Transverse colon (tissue), 4 donors: ENCODE measurements around the gene MEIS3.

Experiments
- CTCF ChIP-seq, 5 experiments: fragments of 200-600 bp in 3 of 5; fragments of 450-650 bp in 2 of 5; sonication (generic) in 3 of 5; IDR thresholded peaks; 1 replicate in 2 of 5; 2 replicates in 3 of 5; pipeline ENCODE4 v1.5.1; 2016 to 2017; ENCODE audit warnings: antibody characterized with exemption in 5 of 5, inconsistent platforms in 3 of 5, mild to moderate bottlenecking in 2 of 5, moderate library complexity in 1 of 5
- EP300 ChIP-seq: sonication (generic); formaldehyde crosslinking; IDR thresholded peaks from one replicate; pipeline ENCODE4 v1.6.1; 2017; ENCODE audit warnings: antibody characterized with exemption, low read depth
- POLR2A ChIP-seq: fragments of 450-650 bp; IDR thresholded peaks from one replicate; pipeline ENCODE4 v1.6.1; 2016; ENCODE audit warnings: antibody characterized with exemption, mild to moderate bottlenecking, moderate library complexity
- POLR2AphosphoS5 ChIP-seq, 3 donors: sonication (generic); formaldehyde crosslinking; IDR thresholded peaks; one replicate each; pipeline ENCODE4 v1.6.1; 2016; ENCODE audit warnings: antibody characterized with exemption in 3 of 3

GRCh38 chr19:47413941-47414340, 5.4 kb downstream of the MEIS3 start:
- TF ChIP-seq EP300 (no peak), POLR2AphosphoS5 (IDR thresholded peaks at IDR 0.05) (no peak), CTCF (IDR thresholded peaks at IDR 0.05) (no peak), POLR2A (no peak)
